GM19324 (cell line): Measurements from ENCODE around the gene SFXN1.
"Not testable (repeated sequence)": the region's sequence is repeated elsewhere in the genome, so short reads cannot be mapped to it uniquely, and the experiment has no call there.

ENCODE experiments used
- ATAC-seq: cut with Tn5 transposase; IDR thresholded peaks from one replicate; pipeline ENCODE4 v1.9.1; 2021; ENCODE audit warnings: mild to moderate bottlenecking, moderate library complexity; ENCODE audit not compliant: unreplicated experiment, low FRiP score

Gene SFXN1

GRCh38 chr5:175478384-175479124 is at the start of gene SFXN1:
TSS of gene SFXN1 (plus strand) at chr5:175478560. CDS start at chr5:175492104, 13,544 bp downstream.
- peak; percentile 90 for ATAC-seq

GRCh38 chr5:175434800-175435199 is 43.6 kb upstream of the SFXN1 start:
- ATAC-seq: no peak

- no peak for ATAC-seq
Observed at GRCh38 chr5:175436359-175436758, 42.0 kb upstream of the SFXN1 start.

- ATAC-seq: no peak
Observed at GRCh38 chr5:175438234-175438857, 40.0 kb upstream of the SFXN1 start.

- ATAC-seq: no peak
Observed at GRCh38 chr5:175443514-175444059, 34.8 kb upstream of the SFXN1 start.

GRCh38 chr5:175444060-175444904 is 34.1 kb upstream of the SFXN1 start, which contains the start of gene DRD1:
TSS of gene DRD1 (minus strand) at chr5:175444182. CDS start at chr5:175443099, 1,083 bp downstream.
- no peak for ATAC-seq

GRCh38 chr5:175444905-175445456 is 33.4 kb upstream of the SFXN1 start:
- ATAC-seq: no peak

- not testable (repeated sequence) for ATAC-seq
Observed at GRCh38 chr5:175446378-175446777, 32.0 kb upstream of the SFXN1 start.

GRCh38 chr5:175447571-175447970 is 30.8 kb upstream of the SFXN1 start:
- no peak for ATAC-seq

- ATAC-seq: no peak
Observed at GRCh38 chr5:175448276-175448675, 30.1 kb upstream of the SFXN1 start.

- ATAC-seq: no peak
Observed at GRCh38 chr5:175452166-175452565, 26.2 kb upstream of the SFXN1 start.

GRCh38 chr5:175454338-175454737 is 24.0 kb upstream of the SFXN1 start:
- ATAC-seq: not testable (repeated sequence)

- no peak for ATAC-seq
Observed at GRCh38 chr5:175456105-175456742, 22.1 kb upstream of the SFXN1 start.

GRCh38 chr5:175457466-175457865 is 20.9 kb upstream of the SFXN1 start:
- ATAC-seq: peak; percentile 64

GRCh38 chr5:175460126-175460525 is 18.2 kb upstream of the SFXN1 start:
- ATAC-seq: no peak

- no peak for ATAC-seq
Observed at GRCh38 chr5:175460552-175460951, 17.8 kb upstream of the SFXN1 start.

GRCh38 chr5:175461370-175461769 is 17.0 kb upstream of the SFXN1 start:
- no peak for ATAC-seq

- ATAC-seq: no peak
Observed at GRCh38 chr5:175463641-175464040, 14.7 kb upstream of the SFXN1 start.

- ATAC-seq: peak; percentile 83
Observed at GRCh38 chr5:175464074-175464941, 14.1 kb upstream of the SFXN1 start.
